Bronchial epithelial cell (primary cell): ENCODE results near the gene TSKU. TPM values are rescaled to one million over a fixed set of nuclear protein-coding genes. Genes with fewer than 3 reads are reported as not detected.

Source experiments
- DNase-seq: peaks from one replicate; pipeline ENCODE4 v3.0.0-alpha.2; 2010; ENCODE audit warnings: low read depth
- FAIRE-seq: peaks from 2 replicates; lab custom pipeline; 2011; peaks lifted over from hg19 to GRCh38; lab: Jason Lieb, UNC
- H3K27me3 ChIP-seq: 2 replicates; pipeline ENCODE4 v1.5.1; 2011; ENCODE audit warnings: low read length; ENCODE audit not compliant: control insufficient read depth, insufficient read depth
- H3K36me3 ChIP-seq: 2 replicates; pipeline ENCODE4 v1.5.1; 2011; ENCODE audit warnings: low read length; ENCODE audit not compliant: control insufficient read depth, insufficient read depth
- H3K4me3 ChIP-seq: 2 replicates; pipeline ENCODE4 v1.5.1; 2011; ENCODE audit warnings: mild to moderate bottlenecking, low read depth, low read length, control low read depth
- total RNA-seq: library from RNA; depleted of rRNA; stranded (reverse); fragments of >200 nt; gene quantifications from 2 replicates; pipeline ENCODE4 v1.2.1, GENCODE V29; 2014
- TF ChIP-seq, protein P1 (sequence below): IDR thresholded peaks from 2 replicates; pipeline ENCODE4 v1.5.1; 2011; ENCODE audit warnings: mild to moderate bottlenecking, moderate library complexity, low read length, control low read depth, inconsistent platforms; ENCODE audit not compliant: insufficient read depth, severe bottlenecking

Gene TSKU
- total RNA-seq, 1 donor from 2014 or later, result 8.2 TPM

DNA sequence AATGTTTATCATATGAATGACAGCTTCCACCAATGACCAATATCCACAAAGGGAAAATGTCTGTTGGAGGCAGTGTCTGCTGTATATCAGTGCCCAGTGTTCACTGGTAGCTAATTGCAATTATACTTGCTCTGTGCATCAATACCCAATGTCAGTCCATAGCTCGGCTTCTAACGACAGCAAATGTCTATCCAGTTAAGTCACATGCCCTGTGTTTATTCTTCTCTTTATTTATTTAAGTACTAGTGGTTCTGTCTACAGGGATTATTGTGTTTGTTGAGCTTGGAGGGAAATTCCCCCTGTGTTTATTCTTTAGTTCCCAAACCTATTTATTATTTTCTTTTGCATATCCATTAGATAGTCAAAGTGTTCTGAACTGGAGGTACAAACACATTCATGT, 18.6 kb downstream of the TSKU start:
- DNase-seq (no peak), FAIRE-seq (no peak)
- Histone ChIP-seq H3K27me3 (no peaks in the 10 kb centered on the region), H3K36me3 (peaks cover 7% of the 10 kb centered on the region), H3K4me3 (no peak overlapping the region)
- TF ChIP-seq, protein P1, sequence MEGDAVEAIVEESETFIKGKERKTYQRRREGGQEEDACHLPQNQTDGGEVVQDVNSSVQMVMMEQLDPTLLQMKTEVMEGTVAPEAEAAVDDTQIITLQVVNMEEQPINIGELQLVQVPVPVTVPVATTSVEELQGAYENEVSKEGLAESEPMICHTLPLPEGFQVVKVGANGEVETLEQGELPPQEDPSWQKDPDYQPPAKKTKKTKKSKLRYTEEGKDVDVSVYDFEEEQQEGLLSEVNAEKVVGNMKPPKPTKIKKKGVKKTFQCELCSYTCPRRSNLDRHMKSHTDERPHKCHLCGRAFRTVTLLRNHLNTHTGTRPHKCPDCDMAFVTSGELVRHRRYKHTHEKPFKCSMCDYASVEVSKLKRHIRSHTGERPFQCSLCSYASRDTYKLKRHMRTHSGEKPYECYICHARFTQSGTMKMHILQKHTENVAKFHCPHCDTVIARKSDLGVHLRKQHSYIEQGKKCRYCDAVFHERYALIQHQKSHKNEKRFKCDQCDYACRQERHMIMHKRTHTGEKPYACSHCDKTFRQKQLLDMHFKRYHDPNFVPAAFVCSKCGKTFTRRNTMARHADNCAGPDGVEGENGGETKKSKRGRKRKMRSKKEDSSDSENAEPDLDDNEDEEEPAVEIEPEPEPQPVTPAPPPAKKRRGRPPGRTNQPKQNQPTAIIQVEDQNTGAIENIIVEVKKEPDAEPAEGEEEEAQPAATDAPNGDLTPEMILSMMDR, result no peak

DNA sequence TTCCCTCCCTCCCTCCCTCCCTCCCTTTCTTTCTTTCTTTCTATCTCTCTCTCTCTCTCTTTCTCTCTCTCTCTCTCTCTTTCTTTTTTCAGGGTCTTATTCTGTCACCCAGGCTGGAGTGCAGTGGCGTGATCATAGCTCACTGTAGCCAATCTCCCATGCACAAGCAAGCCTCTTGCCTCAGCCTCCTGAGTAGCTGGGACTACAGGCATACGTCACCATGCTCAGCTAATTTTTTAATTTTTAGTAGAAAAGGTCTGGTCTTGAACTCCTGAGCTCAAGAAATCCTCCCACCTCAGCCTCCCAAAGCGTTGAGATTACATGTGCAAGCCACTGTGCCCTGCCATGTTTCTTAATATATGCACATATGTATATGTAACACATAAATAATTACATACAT, 19.0 kb downstream of the TSKU start:
- Histone ChIP-seq H3K4me3 (no peak overlapping the region), H3K36me3 (peaks cover 2% of the 10 kb centered on the region), H3K27me3 (no peaks in the 10 kb centered on the region)
- TF ChIP-seq, protein P1, result no peak
- FAIRE-seq (no peak), DNase-seq (no peak)

DNA sequence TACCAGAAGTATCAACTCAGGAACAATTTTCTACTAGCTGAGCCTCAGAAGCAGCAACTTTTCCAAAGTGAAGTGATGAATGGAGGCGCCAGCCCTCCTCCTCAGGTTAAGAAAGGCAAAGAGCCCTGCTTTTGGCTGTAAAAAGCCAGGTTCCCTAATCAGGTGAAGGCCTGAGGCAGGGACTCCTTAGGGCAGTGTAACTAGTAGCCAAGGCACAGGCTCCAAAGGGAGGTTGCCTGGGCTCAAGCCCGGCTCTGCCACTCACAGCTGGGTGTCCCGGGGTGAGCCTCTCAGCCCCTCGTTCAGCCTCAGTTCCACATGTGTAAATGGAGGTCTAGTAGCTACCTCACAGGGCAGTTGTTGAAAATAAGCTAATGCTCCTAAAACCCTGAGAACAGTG, 19.5 kb downstream of the TSKU start:
- TF ChIP-seq, protein P1, result no peak
- Histone ChIP-seq H3K36me3 (no peaks in the 10 kb centered on the region), H3K4me3 (no peak overlapping the region), H3K27me3 (no peaks in the 10 kb centered on the region)
- DNase-seq (no peak), FAIRE-seq (no peak)

DNA sequence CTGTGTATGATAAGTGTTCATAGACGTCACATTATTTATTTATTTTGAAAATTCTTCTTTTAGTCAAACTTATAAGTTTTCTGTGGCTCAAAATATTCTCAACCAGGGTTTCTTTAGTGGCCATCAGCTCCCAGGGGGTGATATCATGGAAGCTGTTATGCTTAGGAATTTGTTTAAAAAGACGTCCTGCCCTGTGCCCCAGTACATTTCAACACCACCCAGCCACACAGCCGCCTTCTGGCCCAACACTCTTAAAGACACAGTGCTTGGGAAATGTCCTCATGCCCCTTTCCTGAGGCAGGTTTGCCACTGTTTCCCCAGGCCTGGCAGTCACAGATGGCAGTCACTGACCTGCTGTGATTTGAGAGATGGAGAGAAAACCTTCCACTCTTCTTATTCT, 19.9 kb downstream of the TSKU start:
- Histone ChIP-seq H3K27me3 (no peaks in the 10 kb centered on the region), H3K4me3 (no peak overlapping the region), H3K36me3 (no peaks in the 10 kb centered on the region)
- FAIRE-seq, result no peak
- no peak for DNase-seq
- TF ChIP-seq, protein P1, result no peak

DNA sequence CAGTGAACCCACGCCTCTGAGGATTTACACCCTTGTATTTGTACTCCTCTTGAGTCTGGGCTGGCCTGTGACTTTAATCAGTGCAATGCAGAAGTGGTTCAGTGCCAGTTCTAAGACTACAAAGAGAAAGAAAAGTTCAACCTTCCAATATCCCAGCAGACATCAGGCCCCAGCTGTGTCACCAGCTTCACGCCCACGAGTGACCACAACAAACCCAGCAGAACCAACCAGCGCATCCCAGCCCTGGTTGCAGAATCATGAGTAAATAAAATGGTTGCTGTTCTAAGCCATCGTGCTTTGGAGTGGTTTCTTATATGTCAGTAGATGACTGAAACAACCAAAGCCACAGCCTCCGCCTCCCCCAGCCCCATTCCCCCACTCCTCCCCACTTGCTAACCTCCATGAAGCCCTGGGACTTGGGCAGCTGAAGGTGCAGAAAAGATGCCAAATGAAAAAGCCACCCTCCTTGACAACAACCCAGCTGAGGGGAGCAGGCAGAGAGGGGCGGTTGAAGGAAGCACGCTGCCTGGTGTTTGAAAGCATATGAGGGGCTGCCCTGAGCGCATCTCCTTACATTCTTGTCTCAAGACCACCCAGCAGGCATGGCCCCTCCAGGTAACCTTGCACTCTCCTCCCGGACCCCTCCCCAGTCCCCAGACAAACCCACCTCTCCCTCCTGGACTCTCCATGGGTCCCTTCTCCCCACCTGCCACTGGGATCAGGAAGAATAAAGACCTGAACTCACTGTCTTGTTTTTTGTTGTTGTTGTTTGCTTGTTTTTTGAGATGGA, 20.9 kb downstream of the TSKU start:
- Histone ChIP-seq H3K4me3 (no peak overlapping the region), H3K27me3 (no peaks in the 10 kb centered on the region), H3K36me3 (no peaks in the 10 kb centered on the region)
- TF ChIP-seq, protein P1, result no peak
- FAIRE-seq, result no peak
- DNase-seq, result no peak
